Keratinocyte (primary cell): ENCODE measurements around the gene PDZRN3. TPM values are rescaled to one million over a fixed set of nuclear protein-coding genes. Genes with fewer than 3 reads are reported as not detected.

Experiments
- DNase-seq: peaks from one replicate; pipeline ENCODE4 v3.0.0-alpha.2; 2011; ENCODE audit warnings: low read depth, missing footprints, low spot score
- FAIRE-seq: peaks from 2 replicates; lab custom pipeline; 2011; peaks lifted over from hg19 to GRCh38; lab: Jason Lieb, UNC
- H2AFZ ChIP-seq: 2 replicates; pipeline ENCODE4 v1.6.0; 2012; ENCODE audit warnings: low read length, control low read depth, inconsistent platforms; ENCODE audit not compliant: control insufficient read depth
- H3K27ac ChIP-seq: 2 replicates; pipeline ENCODE4 v1.5.1; 2011; ENCODE audit warnings: low read length; ENCODE audit not compliant: control insufficient read depth, insufficient read depth
- H3K27me3 ChIP-seq: 3 replicates; pipeline ENCODE4 v1.6.0; 2011; ENCODE audit warnings: low read length; ENCODE audit not compliant: control insufficient read depth, insufficient read depth; ENCODE audit errors: extremely low read depth
- H3K36me3 ChIP-seq, 2 experiments: 2 replicates in 1 of 2; 3 replicates in 1 of 2; pipeline ENCODE4 v1.5.1; 2011; ENCODE audit warnings: low read length in 2 of 2, mild to moderate bottlenecking in 1 of 2; ENCODE audit not compliant: control insufficient read depth in 2 of 2, insufficient read depth in 2 of 2; ENCODE audit errors: extremely low read depth in 1 of 2
- H3K4me1 ChIP-seq: 3 replicates; pipeline ENCODE4 v1.5.1; 2011; ENCODE audit warnings: low read length; ENCODE audit not compliant: control insufficient read depth, insufficient read depth; ENCODE audit errors: extremely low read depth
- H3K4me2 ChIP-seq: 3 replicates; pipeline ENCODE4 v1.6.0; 2011; ENCODE audit warnings: low read depth, low read length; ENCODE audit not compliant: control insufficient read depth, insufficient read depth; ENCODE audit errors: extremely low read depth
- H3K4me3 ChIP-seq, 3 experiments: fragments of 200-600 bp in 1 of 3; sonication (generic) in 1 of 3; 2 replicates in 2 of 3; 3 replicates in 1 of 3; pipeline ENCODE4 v1.5.1; 2011 to 2016; ENCODE audit warnings: low read length in 3 of 3, mild to moderate bottlenecking in 3 of 3, control low read depth in 2 of 3, inconsistent platforms in 1 of 3, low read depth in 1 of 3, mixed read lengths in 1 of 3, mixed run types in 1 of 3, moderate library complexity in 1 of 3; ENCODE audit not compliant: control insufficient read depth in 2 of 3, insufficient read depth in 2 of 3; ENCODE audit errors: extremely low read depth in 1 of 3
- H3K79me2 ChIP-seq: 2 replicates; pipeline ENCODE4 v1.6.0; 2012; ENCODE audit warnings: low read length; ENCODE audit not compliant: control insufficient read depth, insufficient read depth
- H3K9ac ChIP-seq: 3 replicates; pipeline ENCODE4 v1.6.0; 2011; ENCODE audit warnings: low read length; ENCODE audit not compliant: control insufficient read depth, insufficient read depth; ENCODE audit errors: extremely low read depth
- H3K9me1 ChIP-seq: 3 replicates; pipeline ENCODE4 v1.6.0; 2011; ENCODE audit warnings: low read length; ENCODE audit not compliant: control insufficient read depth, insufficient read depth; ENCODE audit errors: extremely low read depth
- H3K9me3 ChIP-seq: 2 replicates; pipeline ENCODE4 v1.5.1; 2012; ENCODE audit warnings: low read depth, low read length; ENCODE audit not compliant: control insufficient read depth
- H4K20me1 ChIP-seq: 3 replicates; pipeline ENCODE4 v1.6.0; 2011; ENCODE audit warnings: low read length; ENCODE audit not compliant: control insufficient read depth, insufficient read depth; ENCODE audit errors: extremely low read depth
- EZH2 ChIP-seq: IDR thresholded peaks from one replicate; pipeline ENCODE4 v1.6.1; 2012; ENCODE audit warnings: inconsistent platforms, mild to moderate bottlenecking, low read length, moderate library complexity
- dilution Hi-C: fragments of 300-500 bp; cut with MboI; formaldehyde crosslinking; loops from one replicate; pipeline ENCODE4 v1.7.0; 2020; ENCODE audit warnings: low sequenced_read_pairs; ENCODE audit not compliant: extremely low pct_ligation_motif_present
- polyA plus RNA-seq, 5 experiments: library from polyadenylated mRNA; depleted of rRNA in 3 of 5; stranded (reverse) in 3 of 5; stranded (forward) in 1 of 5; unstranded in 1 of 5; fragments of >200 nt; gene quantifications; 1 replicate in 1 of 5; 2 replicates in 3 of 5; 3 replicates in 1 of 5; pipeline versions ENCODE4 v1.2.1 to v1.2.3, GENCODE V29; 2011 to 2012; ENCODE audit warnings: missing spikeins in 2 of 5, low read depth in 1 of 5, low replicate concordance in 1 of 5
- TF ChIP-seq, protein P1 (sequence below), 3 experiments: IDR thresholded peaks in 1 of 3; conservative IDR thresholded peaks in 1 of 3; optimal IDR thresholded peaks in 1 of 3; 2 replicates in 2 of 3; 3 replicates in 1 of 3; pipeline versions ENCODE3 to v1.5.1; 2011; ENCODE audit warnings: low read length in 3 of 3, mild to moderate bottlenecking in 3 of 3, moderate library complexity in 2 of 3, control low read depth in 1 of 3, inconsistent platforms in 1 of 3; ENCODE audit not compliant: insufficient read depth in 2 of 3; ENCODE audit errors: extremely low read depth in 1 of 3

The PDZRN3 gene
- polyA plus RNA-seq, 1 donor (not counting 4 experiments of a cell fraction or from before 2014, with no cell fraction given) = not detected

DNA sequence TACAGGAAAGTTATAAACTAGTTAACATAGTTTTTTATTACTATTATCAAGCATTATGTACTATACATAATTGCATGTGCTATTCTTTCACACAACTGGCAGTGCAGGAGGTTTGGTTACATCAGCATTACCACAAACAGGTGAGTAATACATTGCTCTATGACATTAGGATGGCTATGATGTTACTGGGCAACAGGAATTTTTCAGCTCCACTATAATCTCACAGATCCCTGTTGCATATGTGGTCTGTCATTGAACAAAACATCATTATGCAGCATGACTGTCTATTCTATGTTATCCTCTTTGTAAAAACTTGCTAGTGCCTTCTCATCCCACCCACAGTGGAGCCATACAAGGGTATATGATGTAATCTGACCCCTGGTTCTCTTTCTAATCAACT is 36.5 kb upstream of the PDZRN3 start:
- H3K4me1 ChIP-seq = no peaks in the 10 kb centered on the region
- DNase-seq (no peak), FAIRE-seq (no peak)
- no peak overlapping the region for H3K4me3 ChIP-seq
- H3K79me2 ChIP-seq = no peaks in the 10 kb centered on the region
- no peaks in the 10 kb centered on the region for H3K36me3 ChIP-seq
- H3K9me1 ChIP-seq = no peaks in the 10 kb centered on the region
- TF ChIP-seq, protein P1, sequence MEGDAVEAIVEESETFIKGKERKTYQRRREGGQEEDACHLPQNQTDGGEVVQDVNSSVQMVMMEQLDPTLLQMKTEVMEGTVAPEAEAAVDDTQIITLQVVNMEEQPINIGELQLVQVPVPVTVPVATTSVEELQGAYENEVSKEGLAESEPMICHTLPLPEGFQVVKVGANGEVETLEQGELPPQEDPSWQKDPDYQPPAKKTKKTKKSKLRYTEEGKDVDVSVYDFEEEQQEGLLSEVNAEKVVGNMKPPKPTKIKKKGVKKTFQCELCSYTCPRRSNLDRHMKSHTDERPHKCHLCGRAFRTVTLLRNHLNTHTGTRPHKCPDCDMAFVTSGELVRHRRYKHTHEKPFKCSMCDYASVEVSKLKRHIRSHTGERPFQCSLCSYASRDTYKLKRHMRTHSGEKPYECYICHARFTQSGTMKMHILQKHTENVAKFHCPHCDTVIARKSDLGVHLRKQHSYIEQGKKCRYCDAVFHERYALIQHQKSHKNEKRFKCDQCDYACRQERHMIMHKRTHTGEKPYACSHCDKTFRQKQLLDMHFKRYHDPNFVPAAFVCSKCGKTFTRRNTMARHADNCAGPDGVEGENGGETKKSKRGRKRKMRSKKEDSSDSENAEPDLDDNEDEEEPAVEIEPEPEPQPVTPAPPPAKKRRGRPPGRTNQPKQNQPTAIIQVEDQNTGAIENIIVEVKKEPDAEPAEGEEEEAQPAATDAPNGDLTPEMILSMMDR (optimal IDR thresholded peaks at IDR 0.05 in 1 of 3, IDR thresholded peaks at IDR 0.05 in 1 of 3, conservative IDR thresholded peaks at IDR 0.05 in 1 of 3; ENCODE audit: extremely low read depth in 1 of 3, insufficient read depth in 2 of 3, low read length in 3 of 3) = no peak
- no peak for TF ChIP-seq EZH2
- H3K9me3 ChIP-seq = no peaks in the 10 kb centered on the region
- H2AFZ ChIP-seq = no peak overlapping the region
- H3K9ac ChIP-seq = no peak overlapping the region
- H3K4me2 ChIP-seq = no peak overlapping the region
- no peaks in the 10 kb centered on the region for H4K20me1 ChIP-seq
- H3K27me3 ChIP-seq = no peaks in the 10 kb centered on the region
- dilution Hi-C loops = no loop called here
- no peak overlapping the region for H3K27ac ChIP-seq

DNA sequence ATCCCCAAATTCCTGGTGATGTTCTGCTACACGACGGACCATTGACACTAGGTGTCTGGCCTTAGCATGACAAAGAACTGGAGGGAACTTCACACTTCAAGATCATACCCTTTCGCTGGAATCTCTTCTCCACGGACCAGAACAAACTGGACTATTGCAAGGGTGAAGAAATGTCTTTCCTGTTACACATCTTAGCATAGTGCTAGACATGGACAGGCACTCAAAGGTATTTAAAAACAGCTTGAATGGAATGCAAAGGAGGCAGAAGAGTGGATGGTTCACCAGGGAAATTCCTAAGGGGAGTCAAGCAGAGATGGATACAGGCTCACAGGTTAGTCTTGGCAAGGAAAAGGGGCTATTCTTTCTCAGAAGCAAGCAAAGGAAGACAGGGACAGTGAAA is 33.5 kb upstream of the PDZRN3 start:
- Histone ChIP-seq H3K9ac (no peak overlapping the region), H3K4me1 (no peaks in the 10 kb centered on the region), H2AFZ (no peak overlapping the region), H3K27me3 (no peaks in the 10 kb centered on the region), H3K4me2 (no peak overlapping the region), H3K4me3 (no peak overlapping the region), H3K27ac (no peak overlapping the region), H3K9me1 (no peaks in the 10 kb centered on the region), H4K20me1 (no peaks in the 10 kb centered on the region), H3K79me2 (no peaks in the 10 kb centered on the region), H3K36me3 (no peaks in the 10 kb centered on the region), H3K9me3 (no peaks in the 10 kb centered on the region)
- TF ChIP-seq, protein P1 (optimal IDR thresholded peaks at IDR 0.05 in 1 of 3, IDR thresholded peaks at IDR 0.05 in 1 of 3, conservative IDR thresholded peaks at IDR 0.05 in 1 of 3; ENCODE audit: extremely low read depth in 1 of 3, insufficient read depth in 2 of 3, low read length in 3 of 3) = no peak
- no peak for TF ChIP-seq EZH2
- FAIRE-seq = no peak
- no peak for DNase-seq
- dilution Hi-C loops = no loop called here
